GM18505 (cell line): ENCODE data around the gene TBCD.
"Not testable (repeated sequence)": the region's sequence is repeated elsewhere in the genome, so short reads cannot be mapped to it uniquely, and the experiment has no call there.

Experiments
- ATAC-seq: cut with Tn5 transposase; IDR thresholded peaks from one replicate; pipeline ENCODE4 v1.9.1; 2021; ENCODE audit not compliant: unreplicated experiment
- POLR2A ChIP-seq: IDR thresholded peaks from 4 replicates; pipeline ENCODE4 v1.6.1; 2011; ENCODE audit warnings: borderline replicate concordance; ENCODE audit not compliant: insufficient read depth, insufficient read length; ENCODE audit errors: extremely low read depth

Gene TBCD

GRCh38 chr17:82970067-82970466 is 218.2 kb downstream of the TBCD start:
- no peak for ATAC-seq

GRCh38 chr17:82970818-82971590 is 219.1 kb downstream of the TBCD start:
- ATAC-seq = no peak
- no peak for TF ChIP-seq POLR2A

More at GRCh38 chr17:82970067-82970466, 218.2 kb downstream of the TBCD start:
- no peak for TF ChIP-seq POLR2A

DNA sequence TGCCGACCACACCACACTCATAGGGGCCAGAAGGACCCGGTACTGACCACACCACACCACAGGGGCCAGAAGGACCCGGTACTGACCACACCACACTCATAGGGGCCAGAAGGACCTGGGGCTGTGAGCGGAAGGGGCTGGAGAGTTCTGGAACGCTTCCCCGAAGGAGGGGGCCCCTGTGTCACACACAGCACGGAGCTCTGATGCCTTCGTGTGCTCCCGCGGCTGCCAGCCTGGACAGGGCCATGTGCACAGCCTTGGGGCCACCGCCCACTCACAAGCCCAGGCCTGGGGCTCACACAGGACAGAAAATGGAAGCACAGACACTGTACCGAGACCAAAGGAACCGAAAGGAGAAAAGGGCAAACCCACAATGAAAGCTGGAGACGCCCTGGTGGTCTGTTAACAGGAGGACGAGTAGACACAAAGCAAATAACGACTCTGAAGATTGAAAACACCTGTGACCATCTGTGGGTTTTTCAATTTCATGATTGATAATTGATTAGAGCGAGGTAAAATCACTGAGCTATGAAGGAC is 221.0 kb downstream of the TBCD start:
- ATAC-seq = no peak
- no peak for TF ChIP-seq POLR2A

DNA sequence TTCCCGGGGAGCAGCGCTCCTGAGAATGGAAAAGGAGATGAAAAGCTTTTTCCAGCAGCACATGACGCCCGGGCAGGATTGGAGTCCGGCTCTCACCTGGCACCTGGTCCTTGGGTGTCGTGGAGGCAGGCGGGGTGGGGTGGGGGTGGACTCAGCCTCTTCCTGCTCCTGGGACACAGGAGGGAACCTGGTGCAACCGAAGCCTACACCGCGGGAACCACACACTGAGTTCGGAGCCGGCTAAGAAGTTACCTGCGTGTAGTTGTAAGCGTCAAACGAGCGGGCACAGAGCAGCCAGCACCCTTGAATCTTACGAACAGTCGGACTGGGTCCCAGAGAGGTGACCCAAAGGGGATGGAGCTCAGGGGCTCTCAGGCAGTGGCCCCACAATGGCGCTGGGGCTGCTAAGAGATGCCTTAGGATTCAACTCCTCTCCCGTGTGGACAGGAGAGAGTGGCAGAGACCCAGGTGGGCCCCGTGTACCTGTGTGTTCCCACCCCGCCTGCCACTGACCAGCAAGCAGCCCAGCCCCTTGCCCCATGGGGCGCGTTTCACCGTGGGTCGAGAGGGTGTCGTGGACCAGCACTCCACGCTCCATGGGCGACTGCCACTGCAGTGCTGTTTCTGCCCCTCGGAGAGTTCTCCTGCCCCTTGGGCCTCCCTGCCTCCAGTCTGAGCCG is 221.7 kb downstream of the TBCD start:
- ATAC-seq = no peak

DNA sequence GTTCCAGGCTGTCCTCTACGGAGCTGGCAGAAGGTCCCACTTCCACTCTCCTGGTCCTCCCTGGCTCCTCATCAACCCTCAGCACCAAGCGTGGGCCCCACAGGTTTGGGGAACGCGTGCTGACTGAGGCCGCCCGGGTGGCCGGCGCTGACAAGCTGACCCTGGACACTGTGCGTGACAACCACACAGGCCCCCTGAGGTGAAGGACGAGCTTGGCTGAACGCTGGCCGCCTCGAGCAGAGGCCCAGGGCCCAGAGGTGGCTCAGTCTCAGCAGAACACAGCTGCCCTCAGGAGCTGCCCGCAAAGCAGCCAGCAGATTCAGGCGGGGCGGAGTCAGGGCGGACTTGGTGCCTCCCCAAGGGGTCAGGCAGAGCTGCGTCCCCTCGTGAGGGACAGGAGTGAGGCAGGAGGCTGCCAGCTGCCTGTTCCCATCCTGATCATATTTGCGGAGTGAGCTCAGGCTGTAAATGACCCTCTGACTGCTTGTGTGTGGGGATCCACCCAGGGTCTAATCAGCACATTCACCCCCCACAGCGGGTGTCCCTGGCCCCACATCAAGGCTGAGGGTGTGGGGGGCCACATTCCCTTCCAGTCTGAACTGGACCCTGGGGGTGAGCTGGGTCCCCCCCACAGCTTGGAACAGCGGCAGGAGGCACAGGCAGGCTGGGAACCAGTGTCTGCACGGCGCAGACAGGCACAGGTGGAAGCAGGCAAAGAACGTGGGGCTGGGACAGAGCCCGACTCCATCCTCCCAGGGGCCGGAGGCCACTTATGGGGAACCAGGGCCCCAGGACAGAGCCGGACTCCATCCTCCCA is 222.5 kb downstream of the TBCD start:
- ATAC-seq = no peak
- TF ChIP-seq POLR2A = no peak

More for the DNA sequence above, 221.7 kb downstream of the TBCD start:
- TF ChIP-seq POLR2A = no peak

DNA sequence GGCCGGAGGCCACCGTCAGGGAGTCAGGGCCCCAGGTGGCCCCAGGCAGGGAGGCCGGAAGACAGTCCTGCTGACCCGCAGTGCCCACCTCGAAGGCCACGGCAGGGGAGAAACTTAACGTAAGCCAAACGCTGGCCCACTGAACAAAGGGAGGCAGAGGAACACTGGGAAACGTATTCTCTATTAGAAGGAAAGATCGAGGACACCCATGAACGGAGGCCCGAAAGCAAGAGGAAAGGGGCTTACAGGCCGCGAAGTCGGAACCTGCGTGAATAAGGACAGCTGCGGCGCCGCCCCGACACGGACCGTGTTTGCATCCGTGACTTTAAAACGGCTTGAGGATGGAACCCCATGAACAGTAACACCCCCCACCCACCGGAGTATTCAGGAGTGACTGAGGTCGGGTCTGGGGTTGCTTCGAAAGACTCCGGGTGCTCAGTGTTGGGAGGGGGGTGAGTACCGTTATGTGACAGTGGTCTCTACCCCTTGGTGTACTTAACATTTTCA is 225.2 kb downstream of the TBCD start:
- TF ChIP-seq POLR2A = no peak

GRCh38 chr17:82977606-82978005 is 225.7 kb downstream of the TBCD start:
- no peak for TF ChIP-seq POLR2A
- no peak for ATAC-seq

More for the DNA sequence above, 225.2 kb downstream of the TBCD start:
- no peak for ATAC-seq

DNA sequence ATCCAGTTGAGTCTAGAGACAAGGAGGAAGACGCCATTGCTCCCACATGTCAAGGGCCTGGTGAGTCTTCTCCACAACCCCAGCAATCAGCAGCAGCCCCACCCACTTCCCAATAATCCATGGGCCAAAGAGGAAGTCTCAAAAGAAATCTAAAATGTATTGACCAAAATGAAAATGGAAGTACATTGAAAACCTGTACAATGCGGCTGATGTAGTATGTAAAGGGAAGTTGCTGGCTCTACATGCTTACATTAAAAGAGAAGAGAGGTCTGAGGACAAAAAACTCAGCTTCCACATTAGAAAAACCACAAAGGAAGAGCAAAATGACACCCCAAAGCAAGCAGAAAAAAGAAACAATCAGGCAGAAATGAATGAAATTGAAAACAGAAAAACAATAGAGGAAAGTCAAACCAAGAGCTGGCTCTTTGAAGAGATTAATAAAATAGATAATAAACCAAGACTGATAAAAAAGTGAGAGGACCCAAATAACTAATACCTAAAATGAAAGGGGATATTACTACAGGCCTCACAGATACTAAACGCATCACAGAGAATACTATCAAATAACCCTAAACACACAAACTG is 227.0 kb downstream of the TBCD start:
- no peak for TF ChIP-seq POLR2A
- no peak for ATAC-seq

GRCh38 chr17:82979718-82980117 is 227.9 kb downstream of the TBCD start:
- ATAC-seq = no peak
- TF ChIP-seq POLR2A = no peak

DNA sequence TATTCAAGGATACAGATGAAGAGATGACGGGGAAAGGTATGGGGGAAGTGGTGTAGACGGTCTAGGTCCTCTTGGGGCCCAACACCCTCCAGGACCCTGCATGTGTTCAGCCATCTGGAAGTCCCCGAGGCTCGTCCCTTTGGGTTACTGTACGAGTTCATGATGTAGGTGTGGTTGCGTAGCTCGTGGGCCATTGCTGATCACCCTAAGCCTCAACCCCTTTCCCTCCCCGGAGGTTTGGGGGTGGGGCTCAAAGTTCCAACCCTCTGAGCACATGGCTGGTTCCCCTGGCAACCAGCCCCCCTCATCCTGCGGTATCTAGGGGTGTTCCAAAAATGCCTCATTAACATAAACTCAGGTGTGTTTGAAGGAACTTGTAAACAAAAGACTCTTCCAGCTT is 228.8 kb downstream of the TBCD start:
- ATAC-seq = no peak
- TF ChIP-seq POLR2A = no peak

GRCh38 chr17:82981141-82981730 is 229.4 kb downstream of the TBCD start:
- no peak for TF ChIP-seq POLR2A
- ATAC-seq = no peak

DNA sequence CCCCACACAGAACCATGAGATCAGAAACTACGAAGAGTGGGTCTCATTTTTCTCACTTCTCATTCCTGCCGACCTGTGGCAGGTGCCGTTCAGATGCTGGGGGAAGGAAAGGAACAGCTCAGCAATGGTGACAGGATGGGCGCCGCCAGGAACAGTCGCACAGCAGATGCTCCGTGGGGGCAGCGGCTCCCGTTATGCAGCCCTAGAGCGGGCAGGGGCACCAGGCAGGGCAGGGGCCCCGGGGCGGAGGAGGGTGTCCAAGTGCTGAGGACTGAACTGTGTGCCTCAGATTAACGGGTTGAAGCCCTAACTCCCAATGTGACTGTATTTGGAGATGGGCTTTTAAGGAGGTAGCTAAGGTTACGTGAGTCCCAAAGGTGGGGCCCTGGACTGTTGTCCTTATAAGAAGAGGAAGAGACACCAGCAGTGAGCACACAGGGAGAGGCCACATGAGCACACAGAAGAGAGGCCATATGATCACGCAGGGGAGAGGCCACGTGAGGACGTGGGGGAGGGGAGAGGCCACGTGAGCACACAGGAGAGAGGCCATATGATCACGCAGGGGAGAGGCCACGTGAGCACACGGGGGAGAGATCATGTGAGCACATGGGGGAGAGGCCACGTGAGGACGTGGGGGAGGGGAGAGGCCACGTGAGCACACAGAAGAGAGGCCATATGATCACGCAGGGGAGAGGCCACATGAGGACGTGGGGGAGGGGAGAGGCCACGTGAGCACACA is 231.8 kb downstream of the TBCD start:
- no peak for TF ChIP-seq POLR2A
- no peak for ATAC-seq

DNA sequence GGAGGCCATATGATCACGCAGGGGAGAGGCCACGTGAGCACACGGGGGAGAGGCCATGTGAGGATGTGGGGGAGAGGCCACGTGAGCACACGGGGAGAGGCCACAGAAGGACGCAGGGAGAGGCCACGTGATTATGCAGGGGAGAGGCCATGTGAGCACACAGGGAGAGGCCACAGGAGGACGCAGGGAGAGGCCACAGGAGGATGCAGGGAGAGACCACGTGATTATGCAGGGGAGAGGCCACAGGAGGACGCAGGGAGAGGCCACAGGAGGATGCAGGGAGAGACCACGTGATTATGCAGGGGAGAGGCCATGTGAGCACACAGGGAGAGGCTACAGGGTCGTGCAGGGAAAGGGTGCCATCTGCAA is 232.4 kb downstream of the TBCD start:
- ATAC-seq = not testable (repeated sequence)
